Pulmonary artery endothelial cell (primary cell): Measurements from ENCODE around the gene APOC1. TPM values are rescaled to one million over a fixed set of nuclear protein-coding genes. Genes with fewer than 3 reads are reported as not detected.
"Not testable (repeated sequence)": the region's sequence is repeated elsewhere in the genome, so short reads cannot be mapped to it uniquely, and the experiment has no call there.

ENCODE experiments used
- DNase-seq: peaks from one replicate; pipeline ENCODE4 v3.0.0-alpha.2; 2011; ENCODE audit warnings: low read depth, low spot score
- total RNA-seq: library from RNA; depleted of rRNA; stranded (reverse); fragments of >200 nt; gene quantifications from 2 replicates; pipeline ENCODE4 v1.2.3, GENCODE V29; 2014

APOC1 gene
- total RNA-seq, 1 donor from 2014 or later, result 1.8 TPM

- DNase-seq, result no peak
Observed at GRCh38 chr19:44889830-44890365, 24.5 kb upstream of the APOC1 start.

GRCh38 chr19:44890366-44891015 lies 23.9 kb upstream of the APOC1 start:
- DNase-seq, result peak; percentile 99

GRCh38 chr19:44891016-44891882 lies 23.2 kb upstream of the APOC1 start, which contains the start of gene TOMM40:
TOMM40 (plus strand) TSS chr19:44891254; CDS start chr19:44891416, 162 bp downstream.
- no peak for DNase-seq

GRCh38 chr19:44892932-44893331 lies 21.5 kb upstream of the APOC1 start:
- DNase-seq, result no peak

- no peak for DNase-seq
Observed at GRCh38 chr19:44893332-44894051, 20.9 kb upstream of the APOC1 start.

- DNase-seq, result no peak
Observed at GRCh38 chr19:44894052-44894400, 20.4 kb upstream of the APOC1 start.

GRCh38 chr19:44894946-44895345 lies 19.5 kb upstream of the APOC1 start:
- no peak for DNase-seq

GRCh38 chr19:44897835-44898234 lies 16.6 kb upstream of the APOC1 start:
- no peak for DNase-seq

GRCh38 chr19:44900328-44901244 lies 13.8 kb upstream of the APOC1 start:
- no peak for DNase-seq

GRCh38 chr19:44903216-44903601 lies 11.2 kb upstream of the APOC1 start:
- no peak for DNase-seq

GRCh38 chr19:44903602-44904425 lies 10.6 kb upstream of the APOC1 start:
- no peak for DNase-seq

- no peak for DNase-seq
Observed at GRCh38 chr19:44904426-44904994, 9.9 kb upstream of the APOC1 start.

GRCh38 chr19:44905437-44906160 lies 8.8 kb upstream of the APOC1 start, which contains the start of gene APOE:
APOE (plus strand) TSS chr19:44905796; CDS start chr19:44906625, 829 bp downstream.
- no peak for DNase-seq

- DNase-seq, result no peak
Observed at GRCh38 chr19:44907613-44908012, 6.8 kb upstream of the APOC1 start.

- no peak for DNase-seq
Observed at GRCh38 chr19:44908074-44908835, 6.2 kb upstream of the APOC1 start.

GRCh38 chr19:44908836-44909261 lies 5.6 kb upstream of the APOC1 start:
- no peak for DNase-seq

- no peak for DNase-seq
Observed at GRCh38 chr19:44909775-44910174, 4.6 kb upstream of the APOC1 start.

- DNase-seq, result not testable (repeated sequence)
Observed at GRCh38 chr19:44911896-44912295, 2.5 kb upstream of the APOC1 start.
